Mucosa of descending colon (tissue), 3 donors: Measurements from ENCODE around the gene KRT73. TPM values are rescaled to one million over a fixed set of nuclear protein-coding genes. Genes with fewer than 3 reads are reported as not detected.

Experiments
- ATAC-seq: fragments of 200-7000 bp; cut with Tn5 transposase; one replicate; pipeline ENCODE4 v1.9.1; 2020; ENCODE audit warnings: mild to moderate bottlenecking, moderate library complexity
- DNase-seq, 3 donors: peaks; one replicate each; pipeline ENCODE4 v3.0.0-alpha.2; 2020
- H3K36me3 ChIP-seq: fragments of 200-600 bp; one replicate; pipeline ENCODE4 v1.8.0; 2021; ENCODE audit warnings: low read depth, mild to moderate bottlenecking
- H3K4me1 ChIP-seq: fragments of 200-600 bp; one replicate; pipeline ENCODE4 v1.8.0; 2021; ENCODE audit warnings: low read depth, mild to moderate bottlenecking
- H3K4me3 ChIP-seq: fragments of 200-600 bp; one replicate; pipeline ENCODE4 v1.8.0; 2021; ENCODE audit warnings: mild to moderate bottlenecking
- H3K9me3 ChIP-seq: fragments of 200-600 bp; one replicate; pipeline ENCODE4 v1.8.0; 2021; ENCODE audit warnings: mild to moderate bottlenecking
- intact Hi-C, 2 donors: fragments of 100-400 bp; cut with DNase I in 1 of 2; cut with micrococcal nuclease in 1 of 2; formaldehyde crosslinking; loops; one replicate each; pipeline versions ENCODE4 v1.11.0 to v1.11.1; 2022; cut with DNase I, micrococcal nuclease
- total RNA-seq, 3 donors: library from RNA; stranded (reverse); fragmentation: NEBNext Ultra II Directional in 2 of 3; extraction: Animal tissue kit (Norgen Biotek cat#: 25700) in 2 of 3; gene quantifications; one replicate each; pipeline versions ENCODE4 v1.2.1 to v1.2.4, GENCODE V29; 2021 to 2023
- TF ChIP-seq, protein P1 (sequence below): fragments of 200-600 bp; IDR thresholded peaks from one replicate; pipeline ENCODE4 v1.8.0; 2022; ENCODE audit warnings: antibody characterized with exemption, mild to moderate bottlenecking
- donor health status: DM: no; HTN: no; CAD: no; lungs with moderate emphysema.
- donor health status: DM: no; HTN: no; CAD: no.
- donor health status: DM: no; HTN: yes; CAD: no.

The KRT73 gene
- total RNA-seq, 3 donors from 2014 or later: not detected

DNA sequence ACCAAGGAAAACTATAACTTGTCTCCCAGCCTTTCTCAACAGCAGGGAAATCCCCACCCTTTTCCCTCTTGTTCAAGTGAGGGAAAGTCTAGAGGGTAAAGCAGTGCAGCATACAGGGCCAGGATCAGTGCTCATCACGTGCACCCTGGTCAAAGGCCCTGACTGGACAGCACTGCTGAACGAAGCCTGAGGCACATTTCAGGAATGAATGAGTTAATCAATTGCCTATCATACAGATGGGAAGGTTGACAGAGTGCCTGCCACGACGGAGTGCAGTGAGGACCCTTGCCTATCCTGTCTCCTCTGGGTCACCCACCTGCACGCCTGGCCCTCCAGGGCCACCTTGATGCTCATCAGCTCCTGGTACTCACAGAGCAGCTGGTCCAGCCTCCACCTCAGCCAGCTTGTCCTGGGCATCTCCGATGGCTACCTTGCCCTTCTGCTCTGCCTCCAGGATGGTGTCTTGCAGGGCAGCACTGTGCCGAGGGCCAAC lies 11.7 kb upstream of the KRT73 start:
- Histone ChIP-seq H3K9me3 (no peaks in the 10 kb centered on the region), H3K4me1 (no peaks in the 10 kb centered on the region), H3K4me3 (no peak overlapping the region), H3K36me3 (no peaks in the 10 kb centered on the region)
- DNase-seq: no peak
- no peak for ATAC-seq
- TF ChIP-seq, protein P1, sequence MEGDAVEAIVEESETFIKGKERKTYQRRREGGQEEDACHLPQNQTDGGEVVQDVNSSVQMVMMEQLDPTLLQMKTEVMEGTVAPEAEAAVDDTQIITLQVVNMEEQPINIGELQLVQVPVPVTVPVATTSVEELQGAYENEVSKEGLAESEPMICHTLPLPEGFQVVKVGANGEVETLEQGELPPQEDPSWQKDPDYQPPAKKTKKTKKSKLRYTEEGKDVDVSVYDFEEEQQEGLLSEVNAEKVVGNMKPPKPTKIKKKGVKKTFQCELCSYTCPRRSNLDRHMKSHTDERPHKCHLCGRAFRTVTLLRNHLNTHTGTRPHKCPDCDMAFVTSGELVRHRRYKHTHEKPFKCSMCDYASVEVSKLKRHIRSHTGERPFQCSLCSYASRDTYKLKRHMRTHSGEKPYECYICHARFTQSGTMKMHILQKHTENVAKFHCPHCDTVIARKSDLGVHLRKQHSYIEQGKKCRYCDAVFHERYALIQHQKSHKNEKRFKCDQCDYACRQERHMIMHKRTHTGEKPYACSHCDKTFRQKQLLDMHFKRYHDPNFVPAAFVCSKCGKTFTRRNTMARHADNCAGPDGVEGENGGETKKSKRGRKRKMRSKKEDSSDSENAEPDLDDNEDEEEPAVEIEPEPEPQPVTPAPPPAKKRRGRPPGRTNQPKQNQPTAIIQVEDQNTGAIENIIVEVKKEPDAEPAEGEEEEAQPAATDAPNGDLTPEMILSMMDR: no peak
- intact Hi-C loops: no loop called here

DNA sequence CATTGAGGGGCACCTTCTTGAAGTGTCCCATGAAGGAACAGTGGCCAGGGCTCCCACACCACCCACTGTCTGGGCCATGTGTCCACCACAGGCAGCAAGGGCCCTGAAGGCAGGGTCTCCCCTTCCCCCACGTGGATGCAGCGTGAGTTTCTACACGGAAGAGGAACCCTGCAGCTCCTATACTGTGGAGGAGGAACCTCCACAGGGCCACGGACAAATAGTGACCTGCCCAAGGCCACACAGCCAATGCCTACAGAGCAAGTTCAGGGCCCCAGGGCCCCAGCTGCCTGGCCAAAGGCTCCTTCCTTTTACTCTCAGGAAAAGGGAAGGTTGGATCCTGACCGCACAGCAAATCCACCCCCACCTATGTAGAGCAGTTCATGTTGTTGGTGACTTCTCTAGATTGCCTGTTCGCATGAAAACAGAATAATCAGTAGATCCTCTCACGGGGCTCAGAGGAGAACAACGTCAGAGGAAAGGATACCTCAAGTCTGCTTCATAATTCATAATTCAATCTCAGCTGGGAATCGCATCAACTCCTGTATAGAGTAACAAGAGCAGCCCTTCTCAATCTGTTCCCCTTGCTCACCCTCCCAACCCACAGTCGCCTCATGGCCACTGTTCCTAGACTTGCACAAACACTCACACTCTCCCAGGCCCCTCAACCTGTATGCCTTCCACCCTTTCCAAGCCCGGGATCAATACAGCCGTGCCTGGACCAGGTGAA lies 11.1 kb upstream of the KRT73 start:
- ATAC-seq (no peak), DNase-seq (no peak)
- intact Hi-C loops: no loop called here
- H3K36me3 ChIP-seq: no peaks in the 10 kb centered on the region
- TF ChIP-seq, protein P1: no peak
- no peaks in the 10 kb centered on the region for H3K4me1 ChIP-seq
- no peak overlapping the region for H3K4me3 ChIP-seq
- H3K9me3 ChIP-seq: no peaks in the 10 kb centered on the region

DNA sequence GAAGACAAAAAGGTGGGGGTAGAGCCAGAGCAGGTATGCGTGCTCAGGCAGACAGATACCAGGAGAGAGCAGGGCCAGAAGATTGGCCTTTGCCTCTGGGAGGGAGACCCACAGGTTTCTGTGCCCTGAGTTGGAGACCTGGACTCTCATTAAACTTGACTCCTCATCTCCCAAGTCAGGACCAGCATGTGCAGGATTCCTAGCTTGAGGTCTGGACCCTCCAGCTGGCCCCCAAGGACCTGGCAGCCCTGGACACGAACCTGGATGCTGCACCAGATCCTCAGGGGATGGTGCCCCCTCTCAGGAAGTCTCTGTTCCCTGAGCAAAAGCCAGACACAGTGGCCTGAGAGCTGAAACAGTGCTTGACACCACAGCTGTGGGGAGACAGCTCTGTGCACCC lies 10.5 kb upstream of the KRT73 start:
- intact Hi-C loops: no loop called here
- H3K9me3 ChIP-seq: no peaks in the 10 kb centered on the region
- no peak overlapping the region for H3K4me3 ChIP-seq
- ATAC-seq (no peak), DNase-seq (no peak)
- no peaks in the 10 kb centered on the region for H3K36me3 ChIP-seq
- TF ChIP-seq, protein P1: no peak
- H3K4me1 ChIP-seq: no peaks in the 10 kb centered on the region

DNA sequence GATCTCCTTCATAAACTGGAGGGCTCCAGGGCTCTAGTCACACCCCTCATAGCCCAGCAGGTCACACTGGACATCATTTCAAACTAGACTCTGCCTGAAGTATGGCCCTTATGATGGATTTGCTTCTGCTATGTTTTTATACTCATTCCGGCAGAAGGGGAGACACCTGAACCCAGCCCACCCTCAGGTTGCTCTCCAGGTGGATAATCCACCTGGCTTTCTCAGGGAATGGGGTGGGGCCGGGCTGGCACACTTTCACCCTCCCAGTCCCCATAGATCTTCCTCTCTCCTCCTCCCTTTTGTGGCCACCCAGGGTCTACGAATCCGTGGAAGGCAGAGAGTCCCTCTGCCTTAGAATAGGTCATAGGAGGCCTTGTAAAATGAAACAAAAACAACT lies 9.8 kb upstream of the KRT73 start:
- TF ChIP-seq, protein P1: no peak
- no peaks in the 10 kb centered on the region for H3K9me3 ChIP-seq
- H3K36me3 ChIP-seq: no peaks in the 10 kb centered on the region
- intact Hi-C loops: no loop called here
- H3K4me3 ChIP-seq: no peak overlapping the region
- no peak for DNase-seq
- no peak for ATAC-seq
- H3K4me1 ChIP-seq: no peaks in the 10 kb centered on the region

DNA sequence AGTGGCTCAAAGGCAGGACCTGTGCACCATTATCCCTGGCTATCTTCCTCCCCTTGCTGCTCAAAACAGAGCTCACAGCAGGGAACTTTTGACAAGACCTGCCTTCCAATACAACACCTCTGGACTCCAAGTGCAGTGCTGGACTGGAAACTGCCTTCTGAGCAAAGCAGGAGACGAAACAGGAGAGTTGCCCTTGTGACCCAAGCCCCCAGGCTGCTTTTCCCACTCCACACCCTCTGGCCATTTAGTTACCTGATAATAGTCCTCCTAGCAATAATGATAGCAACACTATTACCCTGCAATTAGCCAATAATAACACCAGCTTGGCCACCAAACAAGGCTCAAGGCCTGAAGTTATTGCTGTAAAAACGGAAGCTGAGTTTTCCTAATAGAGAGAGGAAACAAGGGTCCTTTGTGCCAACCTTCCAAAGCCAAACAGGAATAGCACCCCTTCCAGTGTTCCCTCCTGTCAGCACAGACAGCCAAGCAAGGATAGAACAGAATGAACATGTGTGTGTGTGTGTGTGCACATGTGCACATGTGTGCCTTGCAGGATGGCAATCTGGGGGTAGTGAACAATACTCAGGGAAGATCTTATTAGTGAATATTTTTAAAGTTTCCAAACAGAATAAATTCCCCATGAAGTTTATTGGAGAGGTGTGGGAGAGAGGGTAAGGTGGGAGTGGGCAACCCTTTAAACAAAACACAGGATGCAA lies 9.2 kb upstream of the KRT73 start:
- no peaks in the 10 kb centered on the region for H3K36me3 ChIP-seq
- intact Hi-C loops: no loop called here
- no peak for DNase-seq
- no peak overlapping the region for H3K4me3 ChIP-seq
- H3K9me3 ChIP-seq: no peaks in the 10 kb centered on the region
- ATAC-seq: no peak
- no peaks in the 10 kb centered on the region for H3K4me1 ChIP-seq
- TF ChIP-seq, protein P1: no peak
